Measurements from ENCODE around the gene KCNK18. TPM values are rescaled to one million over a fixed set of nuclear protein-coding genes. Genes with fewer than 3 reads are reported as not detected.

The KCNK18 gene
- total RNA-seq, 1 donor from 2014 or later: not detected

Small RNA genes within 50 kb of the gene (microRNA-seq; reads per million reads assigned to microRNA genes)
- not detected for gene MIR3663

Other genes with a start within 250 kb of the KCNK18 start
- gene SHTN1, start 192.3 kb upstream of the KCNK18 start, total RNA-seq: 2.6 TPM
- gene VAX1, start 59.2 kb upstream of the KCNK18 start, total RNA-seq: not detected
- 0.22 TPM for gene SLC18A2, start 43.6 kb downstream of the KCNK18 start, total RNA-seq
- 16.6 TPM for gene PDZD8, start 178.0 kb downstream of the KCNK18 start, total RNA-seq

Measured in Right ventricle myocardium superior (tissue), 1 donor.